GM21515 (cell line): ENCODE results near the gene SCYL1.
"Not testable (repeated sequence)": the region's sequence is repeated elsewhere in the genome, so short reads cannot be mapped to it uniquely, and the experiment has no call there.

Source experiments
- ATAC-seq: cut with Tn5 transposase; IDR thresholded peaks from one replicate; pipeline ENCODE4 v1.9.1; 2021; ENCODE audit not compliant: unreplicated experiment

Gene SCYL1

DNA sequence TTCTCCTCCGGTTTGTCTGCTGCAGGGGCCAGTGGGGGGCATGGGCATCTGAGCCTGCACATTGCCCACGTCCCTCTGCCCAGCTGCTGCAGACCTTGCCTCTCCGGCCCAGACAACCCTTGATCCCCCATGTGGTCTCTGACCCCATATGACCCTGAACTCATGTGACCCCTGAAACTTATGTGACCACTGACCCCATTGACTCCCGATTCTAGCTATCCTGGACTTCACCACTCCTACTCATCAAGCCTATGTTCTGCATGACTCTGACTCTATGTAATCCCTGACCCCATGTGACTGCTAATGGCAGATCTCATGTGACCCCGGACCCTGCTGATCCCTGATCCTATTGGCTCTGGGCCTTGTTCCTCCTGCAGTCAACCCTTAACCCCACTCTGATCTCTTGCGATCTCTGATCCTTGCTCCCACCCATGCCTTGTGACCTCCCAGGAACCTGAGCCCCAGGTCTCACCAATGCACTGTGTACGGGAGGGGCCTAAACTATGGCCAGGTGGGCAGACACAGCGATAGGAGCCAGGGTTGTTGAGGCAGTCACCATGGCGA, 27.6 kb downstream of the SCYL1 start:
- ATAC-seq = no peak

DNA sequence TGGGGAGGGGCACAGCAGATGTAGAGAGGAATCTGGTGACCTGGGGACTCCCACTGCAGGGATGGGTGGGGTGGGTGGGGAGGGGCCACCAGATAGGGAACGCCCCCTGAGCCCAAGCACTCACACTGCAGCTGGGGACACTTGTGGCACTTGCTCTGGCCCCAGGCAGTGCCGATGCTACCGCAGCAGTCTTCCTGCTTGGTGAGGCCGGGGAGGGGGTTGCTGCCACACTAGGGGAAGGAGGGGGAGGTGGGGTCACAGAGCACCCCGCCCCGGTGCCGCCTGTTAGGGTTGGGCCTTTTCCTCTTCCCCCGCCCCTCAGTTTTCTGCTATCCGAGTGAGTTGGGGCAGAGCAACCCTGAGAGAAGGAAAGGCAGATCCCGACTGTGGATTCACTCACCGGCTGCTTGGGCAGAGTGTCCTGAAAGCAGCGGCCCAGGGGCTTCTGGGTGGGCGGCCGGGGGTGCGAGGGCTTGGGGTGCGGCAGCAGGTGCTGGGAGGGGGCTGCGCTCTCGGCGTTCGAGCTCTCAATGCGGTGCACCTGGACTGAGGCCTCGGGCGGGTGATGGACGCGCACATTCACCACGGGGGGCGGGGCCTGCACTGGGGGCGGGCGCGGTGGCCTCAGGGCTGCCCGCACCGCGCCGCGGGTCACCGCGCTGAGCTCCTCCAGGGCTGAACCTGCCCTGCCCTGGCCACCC, 28.6 kb downstream of the SCYL1 start:
- no peak for ATAC-seq

GRCh38 chr11:65554057-65554818, 29.4 kb downstream of the SCYL1 start:
- no peak for ATAC-seq

DNA sequence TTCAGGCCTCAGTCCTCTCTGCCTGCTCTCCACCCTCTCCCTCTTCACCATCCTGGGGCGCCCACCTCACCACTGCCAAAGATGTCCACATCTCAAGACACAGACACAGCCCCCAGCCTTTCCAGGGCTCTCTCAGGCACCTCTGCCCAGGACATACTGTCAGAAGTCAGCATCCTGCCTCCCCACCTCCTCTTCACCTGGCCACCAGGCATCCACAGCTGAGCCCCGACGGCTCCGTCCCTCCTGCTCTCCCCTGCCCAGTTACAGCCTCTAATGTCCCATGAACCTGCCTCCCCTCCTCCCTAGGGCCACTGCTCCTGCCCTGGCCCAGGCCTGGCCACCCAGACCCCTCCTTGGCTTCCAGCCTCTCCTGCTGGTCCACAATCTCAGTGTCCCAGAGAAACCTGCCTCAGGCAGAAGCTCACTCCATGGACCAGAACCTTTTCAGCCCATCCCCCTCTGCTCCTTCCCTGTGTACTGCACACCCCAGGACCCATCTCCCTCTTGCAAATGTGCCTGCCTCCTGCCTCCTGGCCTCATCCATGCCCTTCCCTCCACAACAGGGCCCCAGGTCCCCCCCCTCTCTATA, 30.1 kb downstream of the SCYL1 start:
- ATAC-seq = no peak

GRCh38 chr11:65555693-65556231, 30.9 kb downstream of the SCYL1 start:
- no peak for ATAC-seq

GRCh38 chr11:65556470-65557279, 31.8 kb downstream of the SCYL1 start:
- no peak for ATAC-seq

DNA sequence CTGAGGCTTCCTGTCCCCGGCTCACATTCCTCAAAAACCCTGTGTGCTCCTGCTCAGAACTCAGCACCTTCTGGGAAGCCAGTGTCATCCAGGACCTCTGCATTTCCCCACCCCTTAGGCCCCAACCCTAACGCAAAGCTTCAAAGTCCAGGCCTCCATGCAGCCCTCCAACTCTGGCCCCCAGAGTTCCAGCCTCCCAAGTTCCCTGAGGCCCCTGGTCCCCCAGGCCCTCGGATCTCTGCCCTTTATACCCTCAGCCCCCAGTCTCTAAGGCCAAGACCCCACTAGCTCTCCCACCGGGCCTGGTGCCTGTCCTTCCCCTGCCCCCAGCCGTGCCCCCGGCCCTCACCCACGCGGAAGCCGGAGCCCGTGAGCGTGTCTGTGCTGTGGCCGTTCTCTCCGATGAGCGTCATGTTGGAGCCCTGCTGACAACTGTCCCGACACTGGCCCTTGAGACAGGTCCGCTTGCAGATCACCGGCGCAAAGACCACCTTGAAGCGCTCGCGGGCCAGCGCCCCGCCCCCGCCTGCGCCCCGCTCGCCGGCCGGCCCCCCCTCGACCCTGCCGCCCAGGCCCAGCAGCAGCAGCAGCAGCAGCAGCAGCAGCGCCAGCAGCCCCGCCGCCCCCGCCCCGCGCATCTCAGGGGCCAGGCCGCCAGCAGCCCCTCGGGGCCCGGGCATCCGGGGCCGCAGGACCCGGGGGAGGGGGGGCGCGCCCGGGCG, 32.6 kb downstream of the SCYL1 start:
- no peak for ATAC-seq

DNA sequence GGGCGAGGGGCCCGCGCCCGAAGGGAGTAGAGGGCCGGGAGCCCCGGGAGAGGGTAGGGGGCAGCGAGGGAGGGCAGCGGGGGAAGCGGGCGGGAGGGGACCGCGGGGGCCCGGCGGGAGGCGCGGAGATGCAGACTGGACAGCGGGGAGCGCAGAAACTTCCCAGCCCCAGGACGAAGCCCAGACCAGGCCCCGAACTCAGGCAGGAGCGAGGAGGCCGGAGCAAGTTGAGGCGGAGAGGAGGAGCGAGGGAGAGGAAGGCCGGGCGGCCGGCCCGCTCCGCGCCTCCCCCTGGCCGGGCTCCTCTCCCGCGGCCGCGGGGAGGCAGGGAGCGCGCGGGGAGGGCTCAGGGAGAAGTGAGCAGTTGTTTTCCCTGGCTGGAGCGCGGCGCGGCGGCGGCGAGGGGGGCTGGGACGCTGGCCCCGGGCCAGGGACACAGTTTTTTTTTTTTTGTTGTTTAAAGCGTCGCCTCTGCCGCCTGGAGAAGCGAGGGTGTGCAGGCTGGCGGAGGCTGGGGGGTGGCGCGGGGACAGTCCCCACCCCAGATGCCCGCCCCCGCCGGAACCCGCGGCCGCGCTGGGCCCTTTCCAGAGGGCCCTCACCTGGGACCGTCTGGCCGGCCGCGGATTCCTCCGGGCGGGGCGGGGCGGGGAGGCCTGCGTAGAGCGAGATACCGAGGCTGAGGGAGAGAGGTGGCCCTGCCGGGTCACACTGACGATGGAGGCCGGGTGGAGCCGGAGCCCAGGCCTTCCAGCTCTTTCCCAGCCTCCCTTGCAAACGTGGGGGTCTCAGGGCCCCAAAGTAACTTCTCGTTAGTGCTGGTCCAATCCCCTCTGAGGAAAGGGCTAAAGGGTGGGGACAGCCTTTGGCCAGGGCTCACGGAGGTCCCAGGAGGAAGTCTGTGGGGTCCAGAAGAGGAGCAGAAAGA, 33.4 kb downstream of the SCYL1 start, which contains the start of gene LTBP3:
Gene LTBP3 (minus strand): TSS at position 358 of the 928 bp plus-strand sequence. CDS start 400 bp downstream, outside the sequence.
- ATAC-seq = no peak

GRCh38 chr11:65558930-65559509, 34.1 kb downstream of the SCYL1 start:
- ATAC-seq = no peak

DNA sequence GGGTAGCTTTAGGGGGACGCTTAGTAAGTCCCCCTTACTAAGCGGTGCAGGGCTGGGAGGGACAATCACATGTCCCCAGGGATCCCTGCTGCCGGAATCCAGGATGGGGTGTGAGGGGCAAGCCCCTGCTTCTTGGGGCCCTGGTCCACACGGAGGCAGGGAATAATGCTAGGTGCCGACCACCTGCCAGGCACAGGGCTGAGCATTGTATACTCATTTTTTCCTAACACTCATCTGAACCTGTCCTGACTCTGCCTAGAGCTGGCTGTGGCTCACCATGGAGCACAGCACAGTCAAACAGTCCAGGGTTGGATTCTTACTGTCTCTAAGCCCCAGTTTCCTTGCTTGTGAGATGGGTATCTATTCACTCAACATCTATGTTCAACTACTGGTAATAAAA, 34.7 kb downstream of the SCYL1 start:
- ATAC-seq = no peak

- no peak for ATAC-seq
Observed at GRCh38 chr11:65559951-65560537, 35.2 kb downstream of the SCYL1 start.

DNA sequence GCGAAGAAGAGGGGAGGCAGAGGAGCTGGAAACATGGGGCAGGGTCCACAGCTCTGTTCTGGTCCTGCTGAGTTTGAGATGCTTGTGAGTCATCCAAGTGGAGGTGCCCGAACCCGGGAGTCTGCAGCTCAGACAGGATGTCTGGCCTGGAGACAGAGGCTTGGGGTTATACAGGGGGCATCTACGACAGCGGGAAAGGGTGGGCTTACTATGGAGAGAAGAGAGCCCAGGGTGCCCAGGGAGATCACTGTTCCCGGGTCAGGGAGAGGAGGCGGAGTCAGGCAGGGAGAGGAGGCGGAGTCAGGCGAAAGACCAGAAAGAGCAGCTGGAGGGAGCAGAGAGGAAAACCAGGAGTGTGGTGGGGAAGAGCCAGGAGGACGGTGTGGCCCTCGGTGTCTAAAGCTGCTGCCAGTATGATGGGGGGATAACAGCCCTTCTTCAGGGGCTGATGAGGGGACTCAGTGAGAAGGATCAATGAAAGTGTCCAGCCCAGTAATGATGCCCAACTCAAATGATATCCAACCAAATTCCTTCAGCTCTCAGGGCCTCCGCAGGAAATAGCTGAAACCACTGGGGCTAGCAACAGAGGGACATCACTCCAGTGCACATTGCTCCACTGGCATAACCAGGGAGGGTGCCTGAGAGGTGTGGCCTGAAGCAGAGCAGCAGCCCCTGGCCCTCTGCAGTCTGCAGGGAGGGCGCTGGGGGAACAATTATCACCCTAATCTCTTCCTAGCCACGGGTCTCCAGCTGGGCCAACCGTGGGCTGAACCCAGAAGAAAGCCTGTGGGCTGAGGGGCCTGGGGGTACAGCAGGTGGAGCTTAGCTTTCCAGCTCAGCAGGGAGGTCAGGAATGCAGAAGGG, 35.9 kb downstream of the SCYL1 start:
- ATAC-seq = no peak

DNA sequence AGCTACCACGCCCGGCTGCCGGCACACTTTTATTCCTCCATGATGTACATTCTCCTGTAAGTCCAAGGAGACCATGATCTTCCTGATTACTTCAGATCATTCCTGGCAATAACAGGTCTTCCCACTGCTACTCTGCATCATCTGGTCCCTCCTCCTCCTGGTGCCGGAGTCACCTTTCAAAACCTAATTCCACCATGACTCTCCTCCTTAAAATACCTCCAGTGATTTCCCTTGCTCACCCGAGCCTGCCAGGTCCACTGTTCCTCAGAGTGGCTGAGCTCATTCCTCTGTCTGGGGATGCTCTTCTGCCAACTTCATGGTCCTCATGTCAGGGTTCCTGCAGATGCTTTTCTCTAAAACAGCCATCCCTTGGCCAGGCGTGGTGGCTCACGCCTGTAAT, 37.1 kb downstream of the SCYL1 start:
- ATAC-seq = no peak

DNA sequence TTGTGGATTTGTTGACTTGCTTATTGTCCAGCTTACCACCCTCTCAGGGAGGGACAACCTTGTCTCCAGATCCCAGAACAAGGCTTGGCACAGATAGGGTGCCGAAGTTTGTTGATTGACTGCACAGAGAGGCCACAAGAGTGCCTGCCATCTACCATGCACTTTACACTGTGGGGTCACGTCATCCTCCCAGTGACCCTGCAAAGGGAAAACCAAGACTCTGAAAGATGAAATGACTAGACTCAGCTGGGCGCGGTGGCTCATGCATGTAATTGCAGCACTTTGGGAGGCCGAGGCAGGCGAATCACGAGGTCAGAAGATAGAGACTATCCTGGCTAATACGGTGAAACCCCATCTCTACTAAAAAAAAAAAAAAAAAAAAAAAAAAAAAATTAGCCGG, 37.9 kb downstream of the SCYL1 start:
- ATAC-seq = no peak

GRCh38 chr11:65563601-65564000, 38.7 kb downstream of the SCYL1 start:
- no peak for ATAC-seq

- not testable (repeated sequence) for ATAC-seq
Observed at GRCh38 chr11:65564879-65565559, 40.1 kb downstream of the SCYL1 start.
